HUES48 (cell line): ENCODE measurements around the gene AATK.
"Not testable (repeated sequence)": the region's sequence is repeated elsewhere in the genome, so short reads cannot be mapped to it uniquely, and the experiment has no call there.

ENCODE experiments used
- H3K27ac ChIP-seq: one replicate; pipeline ENCODE4 v1.7.0; 2013; ENCODE audit warnings: low read depth, low read length, inconsistent platforms
- H3K27me3 ChIP-seq: 2 replicates; pipeline ENCODE4 v1.6.1; 2013; ENCODE audit warnings: mild to moderate bottlenecking, low read length; ENCODE audit not compliant: control insufficient read depth, insufficient read depth
- H3K36me3 ChIP-seq: 2 replicates; pipeline ENCODE4 v1.6.1; 2013; ENCODE audit warnings: low read length; ENCODE audit not compliant: control insufficient read depth, insufficient read depth
- H3K4me1 ChIP-seq: 2 replicates; pipeline ENCODE4 v1.6.1; 2013; ENCODE audit warnings: mild to moderate bottlenecking, low read length; ENCODE audit not compliant: control insufficient read depth, insufficient read depth
- H3K4me3 ChIP-seq: 2 replicates; pipeline ENCODE4 v1.5.1; 2013; ENCODE audit warnings: mild to moderate bottlenecking, low read depth, low read length
- H3K9ac ChIP-seq: 2 replicates; pipeline ENCODE4 v1.6.1; 2013; ENCODE audit warnings: mild to moderate bottlenecking, low read depth, low read length, moderate library complexity
- H3K9me3 ChIP-seq: 2 replicates; pipeline ENCODE4 v1.6.1; 2013; ENCODE audit warnings: low read length; ENCODE audit not compliant: control insufficient read depth, insufficient read depth

The AATK gene

DNA sequence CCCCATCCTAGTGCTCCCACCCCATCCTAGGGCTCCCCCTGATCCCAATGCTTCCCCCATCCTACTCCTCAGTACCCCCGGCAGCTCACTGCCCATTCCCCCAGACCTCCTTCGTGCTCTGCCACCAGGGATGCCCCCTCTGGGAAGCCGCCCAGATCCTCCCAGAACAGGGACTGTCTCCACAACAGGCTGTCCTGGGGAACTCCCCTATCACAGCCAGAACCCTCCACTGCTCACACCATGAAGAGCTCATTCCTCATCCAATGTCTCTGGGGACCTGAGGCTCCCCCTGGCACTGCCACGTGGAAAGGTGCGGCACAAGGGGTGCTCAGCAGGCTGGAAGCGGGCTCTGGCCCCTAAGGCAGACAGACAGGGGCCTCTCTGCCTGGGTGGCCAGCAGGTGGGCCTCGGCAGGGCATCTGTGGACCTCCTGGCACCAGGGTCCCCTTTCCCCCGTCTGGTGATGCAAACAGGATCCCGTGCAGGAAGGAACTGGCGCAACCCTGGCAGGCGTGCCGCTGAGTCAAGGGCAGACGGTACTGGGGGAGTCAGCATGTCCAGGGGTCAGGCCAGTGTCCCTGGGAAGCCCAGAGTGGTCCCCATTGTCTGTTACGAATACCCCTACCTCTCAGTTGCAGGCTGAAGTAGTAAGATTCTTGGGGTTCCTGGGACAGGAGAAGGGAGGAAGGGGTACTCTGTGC, 15.5 kb downstream of the AATK start:
- no peak overlapping the region for H3K4me3 ChIP-seq
- H3K27me3 ChIP-seq, result no peaks in the 10 kb centered on the region
- H3K4me1 ChIP-seq, result no peaks in the 10 kb centered on the region
- H3K9ac ChIP-seq, result no peak overlapping the region
- no peaks in the 10 kb centered on the region for H3K9me3 ChIP-seq
- no peaks in the 10 kb centered on the region for H3K36me3 ChIP-seq
- H3K27ac ChIP-seq, result no peak overlapping the region

DNA sequence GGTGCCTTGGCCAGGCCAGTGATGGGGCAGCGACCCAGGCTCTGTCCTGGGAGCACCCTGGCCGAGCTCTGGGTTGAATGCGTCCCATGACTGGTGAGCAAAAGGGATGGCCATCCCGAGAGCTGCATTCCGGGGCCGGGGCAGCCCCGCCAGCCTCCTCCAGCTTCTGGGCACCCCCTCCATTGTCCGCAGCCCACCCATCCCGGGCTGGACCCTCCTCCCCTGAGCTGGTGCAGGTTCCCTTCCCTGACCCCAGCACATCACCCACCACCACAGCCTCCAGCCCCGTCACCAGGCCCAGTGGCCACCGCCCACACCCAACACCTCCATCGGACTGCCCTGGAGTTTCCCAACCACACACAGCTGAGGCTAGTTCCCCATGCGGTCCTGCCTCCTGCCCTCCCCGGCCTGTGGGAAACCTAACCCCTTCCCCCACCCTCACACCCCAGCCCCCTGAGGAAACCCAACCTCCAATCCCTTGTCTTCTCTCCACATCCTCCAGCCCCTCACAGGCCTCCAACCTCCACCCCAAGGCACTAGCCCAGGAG, 17.0 kb downstream of the AATK start:
- Histone ChIP-seq H3K36me3 (no peaks in the 10 kb centered on the region), H3K4me1 (no peaks in the 10 kb centered on the region), H3K9ac (no peak overlapping the region), H3K9me3 (no peaks in the 10 kb centered on the region), H3K27ac (no peak overlapping the region), H3K4me3 (no peak overlapping the region), H3K27me3 (no peaks in the 10 kb centered on the region)

DNA sequence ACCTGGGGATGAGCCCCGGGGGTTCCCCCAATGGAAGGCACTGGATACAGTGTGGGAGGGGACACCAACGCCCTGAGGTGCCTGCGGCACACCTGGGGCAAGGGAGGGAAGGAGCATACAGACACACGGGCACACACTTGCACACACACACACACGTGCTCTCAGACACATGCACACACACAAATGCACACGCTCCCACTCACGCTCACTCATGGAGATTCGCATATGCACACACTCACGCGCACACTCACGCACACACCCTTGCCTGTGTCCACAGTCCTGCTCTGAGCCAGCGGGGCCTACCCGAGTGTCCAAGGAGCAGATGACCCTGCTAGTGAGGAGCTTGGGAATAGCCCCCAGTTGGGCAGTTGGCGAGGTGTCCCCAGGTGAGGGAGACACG, 17.4 kb downstream of the AATK start:
- Histone ChIP-seq H3K27ac (no peak overlapping the region), H3K9ac (no peak overlapping the region), H3K9me3 (no peaks in the 10 kb centered on the region), H3K36me3 (no peaks in the 10 kb centered on the region), H3K4me3 (no peak overlapping the region), H3K4me1 (no peaks in the 10 kb centered on the region), H3K27me3 (no peaks in the 10 kb centered on the region)

DNA sequence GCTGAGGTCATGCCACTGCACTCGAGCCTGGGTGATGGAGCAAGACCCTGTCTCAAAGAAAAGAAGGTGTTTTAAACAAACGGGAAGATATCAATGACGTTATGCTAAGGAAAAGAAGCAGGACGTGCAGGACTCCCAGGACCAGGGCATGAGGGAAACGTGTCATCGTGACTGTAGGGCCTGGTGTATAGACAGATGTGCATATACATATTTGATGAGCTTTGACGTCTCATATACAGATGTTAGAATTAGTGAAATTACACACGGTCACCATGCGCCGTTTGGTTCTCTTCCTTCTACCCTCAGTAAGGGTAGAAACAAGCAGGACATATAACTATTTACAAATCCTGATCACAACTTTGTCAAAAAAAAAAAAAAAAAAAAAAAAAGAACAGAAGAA, 18.3 kb downstream of the AATK start:
- Histone ChIP-seq H3K9me3 (no peaks in the 10 kb centered on the region), H3K4me3 (no peak overlapping the region), H3K36me3 (no peaks in the 10 kb centered on the region), H3K27ac (no peak overlapping the region), H3K4me1 (no peaks in the 10 kb centered on the region), H3K9ac (no peak overlapping the region), H3K27me3 (no peaks in the 10 kb centered on the region)

DNA sequence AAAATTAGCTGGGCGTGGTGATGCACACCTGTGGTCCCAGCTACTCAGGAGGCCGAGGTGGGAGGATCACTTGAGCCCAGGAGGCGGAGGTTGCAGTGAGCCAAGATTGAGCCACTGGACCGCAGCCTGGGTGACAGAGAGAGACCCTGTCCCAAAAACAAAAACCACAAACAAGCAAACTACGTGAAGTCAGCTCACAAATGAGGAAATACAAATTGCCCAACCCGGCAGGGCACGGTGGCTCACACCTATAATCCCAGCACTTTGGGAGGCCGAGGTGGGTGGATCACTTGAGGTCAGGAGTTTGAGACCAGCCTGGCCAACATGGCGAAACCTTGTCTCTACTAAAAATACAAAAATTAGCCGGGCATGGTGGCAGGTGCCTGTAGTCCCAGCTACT, 19.8 kb downstream of the AATK start:
- H3K9ac ChIP-seq, H3K27me3 ChIP-seq, H3K36me3 ChIP-seq, H3K9me3 ChIP-seq, H3K4me1 ChIP-seq, H3K4me3 ChIP-seq, H3K27ac ChIP-seq: not testable (repeated sequence)

DNA sequence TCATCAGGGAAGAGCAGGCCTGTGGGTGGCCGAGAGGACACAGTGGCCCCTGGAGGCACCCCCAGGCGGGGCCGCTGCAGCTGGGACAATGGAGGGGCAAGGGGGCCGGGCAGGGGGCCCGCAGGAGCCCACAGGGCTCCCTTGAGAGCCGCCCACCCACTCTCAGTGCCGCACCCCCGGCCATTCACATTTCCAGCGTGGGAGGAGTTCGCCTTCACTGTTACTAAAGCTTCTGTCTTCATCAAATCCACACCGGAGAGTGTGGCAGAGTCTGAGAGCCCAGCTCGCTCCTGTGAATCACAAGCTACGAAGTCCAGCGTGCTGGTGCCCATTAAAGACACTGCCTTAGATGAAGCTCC, 21.6 kb downstream of the AATK start:
- no peak overlapping the region for H3K9ac ChIP-seq
- H3K4me1 ChIP-seq, result no peaks in the 10 kb centered on the region
- no peak overlapping the region for H3K27ac ChIP-seq
- no peaks in the 10 kb centered on the region for H3K9me3 ChIP-seq
- H3K27me3 ChIP-seq, result no peaks in the 10 kb centered on the region
- no peak overlapping the region for H3K4me3 ChIP-seq
- no peaks in the 10 kb centered on the region for H3K36me3 ChIP-seq

DNA sequence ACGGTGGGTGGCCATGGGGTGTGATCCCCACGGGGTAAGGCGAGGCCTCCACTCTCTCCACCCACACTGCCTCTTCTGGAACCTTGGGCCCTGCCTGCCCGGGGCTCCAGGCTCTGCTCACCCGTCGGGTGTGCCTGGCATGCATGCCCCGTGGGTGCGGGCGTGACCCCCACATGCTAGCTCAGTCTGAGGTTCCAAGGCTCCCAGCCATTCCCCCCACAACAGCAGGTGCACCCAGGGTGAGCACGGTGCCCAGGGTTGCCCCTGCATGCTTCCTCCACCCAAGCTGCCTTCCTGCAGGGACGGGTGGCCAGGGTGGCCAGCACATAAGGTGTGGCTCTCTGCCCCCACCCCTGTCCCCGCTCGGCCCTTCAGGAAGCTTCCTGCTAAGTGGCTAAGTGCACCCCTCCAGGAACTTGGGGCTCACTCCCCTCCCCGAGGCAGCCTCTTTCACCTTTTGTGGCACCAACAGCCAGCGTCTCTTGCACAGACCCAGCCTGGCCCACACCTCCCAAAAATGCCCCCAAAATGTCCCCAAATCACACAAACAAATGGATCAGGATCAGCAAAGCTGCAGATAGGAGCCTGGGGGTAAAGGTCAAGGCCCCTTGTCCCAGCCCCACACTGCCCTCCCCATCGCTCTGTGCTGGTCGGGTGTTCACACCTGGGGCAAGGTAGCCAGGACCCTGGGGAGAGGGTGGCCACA, 22.2 kb downstream of the AATK start:
- Histone ChIP-seq H3K27ac (no peak overlapping the region), H3K9ac (no peak overlapping the region), H3K9me3 (no peaks in the 10 kb centered on the region), H3K4me1 (no peaks in the 10 kb centered on the region), H3K4me3 (no peak overlapping the region), H3K36me3 (no peaks in the 10 kb centered on the region), H3K27me3 (no peaks in the 10 kb centered on the region)

DNA sequence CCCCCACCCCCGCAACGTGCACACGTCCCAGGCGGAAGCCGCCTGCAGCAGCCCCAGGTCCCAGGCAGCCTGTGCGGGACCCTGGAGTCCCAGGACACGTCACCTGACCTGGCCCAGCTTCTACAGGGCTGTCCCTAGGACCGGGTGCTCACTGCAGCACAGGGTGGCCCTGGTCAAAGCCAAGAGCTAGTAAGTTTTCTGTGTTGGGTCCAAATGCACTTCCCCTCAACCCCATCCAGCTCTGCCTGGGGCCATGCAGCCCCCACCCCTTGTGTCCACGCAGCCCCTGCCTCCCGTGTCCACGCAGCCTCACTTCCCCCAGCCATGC, 22.9 kb downstream of the AATK start:
- Histone ChIP-seq H3K27me3 (no peaks in the 10 kb centered on the region), H3K27ac (no peak overlapping the region), H3K4me3 (no peak overlapping the region), H3K9me3 (no peaks in the 10 kb centered on the region), H3K4me1 (no peaks in the 10 kb centered on the region), H3K36me3 (no peaks in the 10 kb centered on the region), H3K9ac (no peak overlapping the region)

DNA sequence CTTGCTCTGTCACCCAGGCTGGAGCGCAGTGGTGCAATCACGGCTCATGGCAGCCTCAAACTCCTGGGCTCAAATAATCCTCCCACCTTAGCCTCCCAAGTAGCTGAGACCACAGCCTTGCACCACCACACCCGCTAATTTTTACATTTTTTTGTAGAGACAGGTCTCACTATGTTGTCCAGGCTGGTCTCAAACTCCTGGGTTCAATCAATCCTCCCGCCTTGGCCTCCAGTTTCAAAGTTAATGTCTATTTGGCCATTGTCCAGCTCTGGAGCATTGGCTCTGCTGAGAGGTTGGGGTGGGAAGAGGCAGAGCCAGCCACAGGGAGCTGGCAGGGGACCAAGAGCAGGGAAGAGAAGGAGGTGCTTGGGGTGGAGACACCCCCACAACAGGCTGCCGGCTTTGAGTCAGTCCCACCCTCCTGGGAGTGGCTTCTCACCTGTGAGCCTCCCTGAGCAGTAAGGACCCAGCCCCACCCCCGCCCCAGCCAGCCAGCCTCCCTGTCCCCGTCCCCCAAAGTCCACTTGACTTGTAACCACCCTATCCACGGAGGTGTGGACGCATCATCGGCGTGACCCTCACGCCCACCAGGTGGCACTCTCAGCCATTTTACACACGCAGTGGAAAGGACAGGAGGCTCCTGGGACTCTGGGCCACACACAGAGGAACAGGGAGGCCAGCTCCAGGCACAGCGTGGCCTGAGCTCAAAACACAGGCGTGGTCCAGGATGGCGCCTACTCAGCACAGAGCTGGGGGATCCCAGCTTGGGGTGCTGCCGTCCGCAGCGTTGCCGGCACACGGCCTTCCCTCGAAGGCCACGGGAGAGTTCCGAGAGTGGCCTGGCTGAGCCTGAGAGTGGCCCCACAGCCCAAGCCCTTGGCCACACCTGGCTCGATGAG, 23.5 kb downstream of the AATK start:
- Histone ChIP-seq H3K27me3 (no peaks in the 10 kb centered on the region), H3K9ac (no peak overlapping the region), H3K4me3 (no peak overlapping the region), H3K9me3 (no peaks in the 10 kb centered on the region), H3K36me3 (no peaks in the 10 kb centered on the region), H3K27ac (no peak overlapping the region), H3K4me1 (no peaks in the 10 kb centered on the region)

DNA sequence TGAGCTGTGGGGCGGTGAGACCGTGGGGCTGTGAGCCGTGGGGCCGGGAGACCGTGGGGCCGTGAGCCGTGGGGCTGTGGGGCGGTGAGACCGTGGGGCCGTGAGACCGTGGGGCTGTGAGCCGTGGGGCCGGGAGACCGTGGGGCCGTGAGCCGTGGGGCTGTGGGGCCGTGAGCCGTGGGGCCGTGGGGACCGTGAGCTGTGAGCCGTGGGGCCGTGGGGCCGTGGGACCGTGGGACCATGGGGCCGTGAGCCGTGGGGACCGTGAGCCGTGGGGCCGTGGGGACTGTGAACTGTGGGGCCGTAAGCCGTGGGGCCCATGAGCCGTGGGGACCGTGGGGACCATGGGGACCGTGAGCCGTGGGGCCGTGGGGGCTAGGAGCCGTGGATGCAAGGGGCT, 25.3 kb downstream of the AATK start:
- Histone ChIP-seq H3K4me1 (no peaks in the 10 kb centered on the region), H3K36me3 (no peaks in the 10 kb centered on the region), H3K27ac (no peak overlapping the region), H3K27me3 (no peaks in the 10 kb centered on the region), H3K4me3 (no peak overlapping the region), H3K9ac (no peak overlapping the region), H3K9me3 (no peaks in the 10 kb centered on the region)

DNA sequence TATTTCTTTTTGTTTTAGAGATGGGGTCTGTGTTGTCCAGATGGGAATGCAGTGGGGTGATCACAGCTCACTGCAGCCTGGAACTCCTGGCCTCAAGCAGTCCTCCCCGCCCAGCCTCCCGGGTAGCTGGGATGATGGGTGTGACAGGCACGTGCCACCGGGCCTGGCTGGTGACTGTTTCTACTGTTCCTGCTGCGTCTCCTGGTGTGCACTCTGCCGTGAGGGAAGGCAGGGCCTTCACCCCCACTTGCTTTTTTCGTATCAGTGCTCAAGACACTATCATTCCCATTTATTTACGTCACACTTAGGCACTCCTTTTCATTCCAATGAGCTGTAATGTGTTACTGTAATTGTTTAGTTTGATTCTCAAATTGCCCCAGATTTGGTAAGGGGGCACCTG, 26.0 kb downstream of the AATK start:
- no peak overlapping the region for H3K9ac ChIP-seq

More for the DNA sequence above, 26.0 kb downstream of the AATK start:
- Histone ChIP-seq H3K27me3 (no peaks in the 10 kb centered on the region), H3K4me3 (no peak overlapping the region), H3K4me1 (no peaks in the 10 kb centered on the region), H3K27ac (no peak overlapping the region), H3K9me3 (no peaks in the 10 kb centered on the region), H3K36me3 (no peaks in the 10 kb centered on the region)
